Measurements from ENCODE around the gene COL23A1.
"Not testable (repeated sequence)": the region's sequence is repeated elsewhere in the genome, so short reads cannot be mapped to it uniquely, and the experiment has no call there.

Gene COL23A1

GRCh38 chr5:178302321-178302720 is 287.9 kb downstream of the COL23A1 start:
- H3K4me1 Mint-ChIP-seq, H3K27me3 Mint-ChIP-seq, H3K27ac Mint-ChIP-seq, H3K9me3 Mint-ChIP-seq, H3K4me3 Mint-ChIP-seq, H3K36me3 Mint-ChIP-seq: not testable (repeated sequence)

- H3K27ac Mint-ChIP-seq = no peak overlapping the region
- no peaks in the 10 kb centered on the region for H3K36me3 Mint-ChIP-seq
- H3K9me3 Mint-ChIP-seq = no peaks in the 10 kb centered on the region
- H3K4me3 Mint-ChIP-seq = no peak overlapping the region
- H3K4me1 Mint-ChIP-seq = no peaks in the 10 kb centered on the region
- H3K27me3 Mint-ChIP-seq = peaks cover 4% of the 10 kb centered on the region
Measured at GRCh38 chr5:178301641-178302040, 288.6 kb downstream of the COL23A1 start.

- H3K36me3 Mint-ChIP-seq = no peaks in the 10 kb centered on the region
- no peaks in the 10 kb centered on the region for H3K9me3 Mint-ChIP-seq
- no peak overlapping the region for H3K27ac Mint-ChIP-seq
- no peak overlapping the region for H3K4me3 Mint-ChIP-seq
- H3K27me3 Mint-ChIP-seq = peaks cover 4% of the 10 kb centered on the region
- no peaks in the 10 kb centered on the region for H3K4me1 Mint-ChIP-seq
Measured at GRCh38 chr5:178298283-178298807, 291.8 kb downstream of the COL23A1 start.

- Mint-ChIP-seq H3K9me3 (no peaks in the 10 kb centered on the region), H3K36me3 (no peaks in the 10 kb centered on the region), H3K4me3 (no peak overlapping the region), H3K4me1 (no peaks in the 10 kb centered on the region), H3K27me3 (peaks cover 4% of the 10 kb centered on the region), H3K27ac (no peak overlapping the region)
Measured at GRCh38 chr5:178297751-178298150, 292.4 kb downstream of the COL23A1 start.

- H3K4me1 Mint-ChIP-seq = no peaks in the 10 kb centered on the region
- no peak overlapping the region for H3K4me3 Mint-ChIP-seq
- H3K36me3 Mint-ChIP-seq = no peaks in the 10 kb centered on the region
- H3K27ac Mint-ChIP-seq = no peak overlapping the region
- H3K9me3 Mint-ChIP-seq = no peaks in the 10 kb centered on the region
- peaks cover 1% of the 10 kb centered on the region for H3K27me3 Mint-ChIP-seq
Measured at GRCh38 chr5:178296066-178296465, 294.1 kb downstream of the COL23A1 start.

DNA sequence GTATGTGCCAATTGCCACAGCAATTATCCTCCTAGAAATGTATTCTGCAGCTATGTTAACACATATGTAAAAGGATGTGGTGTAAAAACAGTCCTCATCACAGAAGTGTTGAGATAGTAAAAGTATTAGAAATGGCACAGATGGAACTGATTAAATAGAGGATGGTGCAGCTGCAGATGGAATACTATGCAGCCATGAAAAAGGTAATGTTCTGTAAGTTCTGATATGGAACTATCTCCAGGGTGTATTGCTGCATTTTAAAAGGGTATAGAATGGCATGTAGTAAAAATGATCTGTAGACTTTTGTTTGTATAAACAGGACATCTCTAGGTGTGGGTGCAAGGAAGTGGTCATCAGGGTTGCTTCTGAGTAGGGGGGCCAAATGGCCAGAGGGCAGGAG is 294.6 kb downstream of the COL23A1 start:
- H3K4me3 Mint-ChIP-seq = no peak overlapping the region
- no peaks in the 10 kb centered on the region for H3K36me3 Mint-ChIP-seq
- no peaks in the 10 kb centered on the region for H3K4me1 Mint-ChIP-seq
- no peak overlapping the region for H3K27ac Mint-ChIP-seq
- no peaks in the 10 kb centered on the region for H3K27me3 Mint-ChIP-seq
- no peaks in the 10 kb centered on the region for H3K9me3 Mint-ChIP-seq

- Mint-ChIP-seq H3K27me3 (no peaks in the 10 kb centered on the region), H3K36me3 (no peaks in the 10 kb centered on the region), H3K9me3 (no peaks in the 10 kb centered on the region), H3K4me3 (no peak overlapping the region), H3K27ac (no peak overlapping the region), H3K4me1 (no peaks in the 10 kb centered on the region)
Measured at GRCh38 chr5:178293815-178294214, 296.4 kb downstream of the COL23A1 start.

DNA sequence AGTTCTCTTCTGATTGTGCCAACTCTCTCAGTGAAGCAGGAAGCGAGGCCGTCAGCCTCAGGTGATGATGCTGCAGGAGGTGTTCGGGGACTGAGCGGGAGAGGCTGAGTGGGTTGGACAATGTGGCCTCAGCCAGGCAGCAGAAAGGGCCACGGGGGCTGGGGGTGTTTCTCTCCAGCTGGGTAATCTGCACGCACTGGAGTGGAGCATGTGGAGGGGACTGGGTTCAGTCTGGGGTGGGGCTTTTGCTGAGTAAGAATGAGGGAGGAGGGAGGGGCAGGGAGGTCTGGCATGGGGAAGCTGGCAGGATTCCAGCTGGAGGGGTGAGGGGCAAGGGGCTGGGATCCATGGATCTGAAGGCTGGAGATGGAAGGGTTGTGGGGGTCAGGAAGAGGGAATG is 296.8 kb downstream of the COL23A1 start:
- no peak overlapping the region for H3K27ac Mint-ChIP-seq
- no peaks in the 10 kb centered on the region for H3K36me3 Mint-ChIP-seq
- H3K9me3 Mint-ChIP-seq = no peaks in the 10 kb centered on the region
- no peak overlapping the region for H3K4me3 Mint-ChIP-seq
- no peaks in the 10 kb centered on the region for H3K27me3 Mint-ChIP-seq
- H3K4me1 Mint-ChIP-seq = no peaks in the 10 kb centered on the region

GRCh38 chr5:178292826-178293205 is 297.4 kb downstream of the COL23A1 start:
- Mint-ChIP-seq H3K27ac (no peak overlapping the region), H3K27me3 (no peaks in the 10 kb centered on the region), H3K4me1 (no peaks in the 10 kb centered on the region), H3K36me3 (no peaks in the 10 kb centered on the region), H3K9me3 (no peaks in the 10 kb centered on the region), H3K4me3 (no peak overlapping the region)

- Mint-ChIP-seq H3K27ac (no peak overlapping the region), H3K4me3 (no peak overlapping the region), H3K4me1 (no peaks in the 10 kb centered on the region), H3K9me3 (no peaks in the 10 kb centered on the region), H3K36me3 (no peaks in the 10 kb centered on the region), H3K27me3 (no peaks in the 10 kb centered on the region)
Measured at GRCh38 chr5:178291969-178292825, 298.0 kb downstream of the COL23A1 start.

DNA sequence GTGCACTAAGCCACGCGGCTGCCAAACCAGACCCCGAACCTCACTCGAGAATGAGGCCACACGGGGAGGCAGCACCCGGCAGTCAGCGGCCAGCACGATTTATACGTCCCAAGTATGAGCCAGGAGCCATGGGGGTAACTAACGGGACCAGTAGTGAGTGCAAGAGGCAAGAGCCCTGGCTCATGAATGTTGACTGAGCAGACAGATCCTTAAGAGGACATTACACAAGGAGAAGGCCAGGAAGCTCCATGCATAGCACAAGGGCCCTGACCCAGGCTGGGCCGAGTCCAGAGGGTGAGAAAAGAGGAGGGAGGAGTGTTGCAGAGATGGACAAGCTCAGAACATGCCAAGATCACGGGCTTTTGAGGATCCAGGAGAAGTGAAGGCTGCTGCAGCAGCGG is 299.0 kb downstream of the COL23A1 start:
- no peaks in the 10 kb centered on the region for H3K9me3 Mint-ChIP-seq
- no peaks in the 10 kb centered on the region for H3K36me3 Mint-ChIP-seq
- H3K27me3 Mint-ChIP-seq = no peaks in the 10 kb centered on the region
- H3K4me3 Mint-ChIP-seq = no peak overlapping the region
- H3K27ac Mint-ChIP-seq = no peak overlapping the region
- H3K4me1 Mint-ChIP-seq = no peaks in the 10 kb centered on the region

- H3K36me3 Mint-ChIP-seq = no peaks in the 10 kb centered on the region
- no peaks in the 10 kb centered on the region for H3K4me1 Mint-ChIP-seq
- no peaks in the 10 kb centered on the region for H3K9me3 Mint-ChIP-seq
- H3K4me3 Mint-ChIP-seq = no peak overlapping the region
- no peaks in the 10 kb centered on the region for H3K27me3 Mint-ChIP-seq
- no peak overlapping the region for H3K27ac Mint-ChIP-seq
Measured at GRCh38 chr5:178290376-178290775, 299.8 kb downstream of the COL23A1 start.

DNA sequence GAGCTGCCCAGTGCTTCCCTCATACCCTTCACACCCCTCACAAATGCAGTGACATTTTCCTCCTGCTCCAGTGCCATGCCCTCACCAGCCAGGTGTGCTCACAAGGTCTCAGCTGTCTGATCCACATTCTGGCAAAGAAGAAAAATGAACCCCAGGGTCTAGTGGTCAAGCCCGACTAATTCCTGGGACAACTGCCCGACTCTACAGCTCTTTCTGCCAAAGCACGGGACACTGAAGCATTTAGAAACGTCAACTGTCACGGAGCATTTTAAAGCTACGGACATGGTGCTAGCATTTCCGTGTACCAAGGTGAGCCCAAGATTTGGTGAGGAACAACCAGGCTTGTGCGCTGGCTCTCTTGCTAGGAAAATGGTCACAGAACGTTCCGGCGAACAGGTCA is 300.8 kb downstream of the COL23A1 start:
- Mint-ChIP-seq H3K27ac (no peak overlapping the region), H3K9me3 (no peaks in the 10 kb centered on the region), H3K4me1 (no peaks in the 10 kb centered on the region), H3K27me3 (no peaks in the 10 kb centered on the region), H3K36me3 (no peaks in the 10 kb centered on the region), H3K4me3 (no peak overlapping the region)

DNA sequence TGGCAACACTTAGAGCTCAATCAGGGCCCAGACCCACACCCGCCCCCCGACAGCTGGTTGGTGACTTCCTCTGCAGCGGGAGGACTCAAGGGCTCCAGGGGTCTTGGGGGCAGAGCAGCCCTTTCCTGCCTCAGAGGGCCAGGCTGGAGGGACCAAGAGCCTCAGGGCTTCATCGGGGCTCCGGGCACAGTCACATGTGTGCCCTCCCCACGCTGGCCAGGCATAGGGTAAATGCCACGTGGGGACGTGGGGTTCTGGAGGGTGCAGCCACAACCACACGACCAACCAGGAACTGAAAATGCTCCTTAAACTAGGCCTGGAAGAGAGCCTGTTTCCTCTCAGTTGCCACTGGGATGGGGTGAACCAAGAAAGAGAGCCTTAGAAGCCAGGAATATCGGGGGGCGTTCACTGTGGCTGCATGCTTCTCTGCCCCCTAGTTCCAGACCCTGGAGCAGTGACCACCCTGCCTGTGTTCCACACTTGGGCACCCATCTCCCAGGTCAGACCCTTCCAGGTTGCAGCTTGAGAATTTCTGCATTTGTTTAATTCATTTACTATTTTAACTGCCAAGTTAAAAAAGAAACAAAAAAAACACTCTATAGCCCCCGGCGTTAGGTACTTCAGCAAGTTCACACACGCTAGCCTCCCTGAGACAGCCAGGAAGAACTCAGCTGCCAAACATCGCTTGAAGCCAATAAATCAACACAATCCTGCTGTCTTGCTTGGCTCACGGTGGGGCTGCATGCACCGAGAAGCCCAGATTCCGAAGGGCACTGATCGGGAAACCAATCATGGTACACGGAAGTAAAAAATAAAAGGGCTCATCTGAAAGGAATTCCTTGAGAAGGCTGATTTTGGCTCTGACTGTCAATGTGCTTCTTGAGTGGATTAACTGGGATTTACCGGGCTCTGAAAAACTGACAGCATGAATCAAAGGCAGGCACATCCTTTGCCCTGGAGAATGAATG is 301.5 kb downstream of the COL23A1 start:
- Mint-ChIP-seq H3K4me1 (no peaks in the 10 kb centered on the region), H3K4me3 (no peak overlapping the region), H3K36me3 (no peaks in the 10 kb centered on the region), H3K27me3 (no peaks in the 10 kb centered on the region), H3K27ac (no peak overlapping the region), H3K9me3 (peaks cover 4% of the 10 kb centered on the region)

DNA sequence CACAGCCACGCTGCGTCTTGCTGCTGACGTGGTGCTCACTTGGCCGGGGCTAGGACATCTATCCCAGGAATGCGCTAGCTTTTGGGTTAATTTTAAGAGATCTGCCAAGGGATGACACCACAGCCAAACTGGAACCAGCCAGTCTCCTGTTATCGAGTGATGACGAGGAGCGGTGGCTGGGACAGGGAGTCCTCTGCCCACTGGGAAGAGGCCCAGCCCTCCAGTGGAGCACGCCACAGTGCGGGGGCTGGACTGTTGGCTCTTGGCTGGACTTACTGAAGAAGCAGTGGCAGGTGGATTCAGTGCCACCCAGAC is 302.4 kb downstream of the COL23A1 start:
- Mint-ChIP-seq H3K9me3 (peaks cover 9% of the 10 kb centered on the region), H3K27ac (no peak overlapping the region), H3K36me3 (no peaks in the 10 kb centered on the region), H3K27me3 (no peaks in the 10 kb centered on the region), H3K4me3 (no peak overlapping the region), H3K4me1 (no peaks in the 10 kb centered on the region)
